ENCODE measurements around the gene ADAMTS6.

The ADAMTS6 gene

GRCh38 chr5:65288657-65289056 is 193.1 kb downstream of the ADAMTS6 start:
- in situ Hi-C loops (cut with HindIII; ENCODE audit: low pct_unique_long_range_greater_than_20kb, low sequenced_read_pairs), result no loop called here
- no peak for TF ChIP-seq JUND (IDR thresholded peaks at IDR 0.05; ENCODE audit: low read depth)
- no peak for DNase-seq (ENCODE audit: low read depth in 1 of 2, low spot score in 1 of 2)

DNA sequence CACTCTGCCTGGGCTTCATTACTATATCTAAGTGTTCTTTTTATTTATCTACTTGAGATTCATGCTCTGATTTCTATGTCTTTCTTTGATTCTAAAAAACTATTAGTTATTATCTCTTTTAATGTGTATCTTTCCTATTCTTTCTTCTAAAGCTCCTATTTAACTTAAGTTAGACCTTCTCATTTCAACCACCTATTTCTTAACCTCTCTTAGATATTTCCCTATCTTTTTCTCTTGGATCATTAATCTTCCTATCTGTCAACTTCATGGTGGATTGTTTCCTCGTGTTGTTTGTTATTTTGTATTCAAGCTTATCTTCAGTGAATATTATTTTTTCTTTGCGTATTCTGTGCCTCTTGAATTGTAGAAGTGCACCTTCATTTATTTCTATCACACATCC is 202.1 kb downstream of the ADAMTS6 start:
- no peak for DNase-seq (ENCODE audit: low read depth in 1 of 2, low spot score in 1 of 2)
- no peak for TF ChIP-seq JUND (IDR thresholded peaks at IDR 0.05; ENCODE audit: low read depth)
- in situ Hi-C loops (cut with HindIII; ENCODE audit: low pct_unique_long_range_greater_than_20kb, low sequenced_read_pairs), result no loop called here

- TF ChIP-seq JUND (IDR thresholded peaks at IDR 0.05; ENCODE audit: low read depth), result no peak
- no peak for DNase-seq (ENCODE audit: low read depth in 1 of 2, low spot score in 1 of 2)
- in situ Hi-C loops (cut with HindIII; ENCODE audit: low pct_unique_long_range_greater_than_20kb, low sequenced_read_pairs), result no loop called here
Measured at GRCh38 chr5:65276178-65276890, 205.4 kb downstream of the ADAMTS6 start.

GRCh38 chr5:65271906-65272305 is 209.8 kb downstream of the ADAMTS6 start:
- DNase-seq (ENCODE audit: low read depth in 1 of 2, low spot score in 1 of 2), result no peak
- in situ Hi-C loops (cut with HindIII; ENCODE audit: low pct_unique_long_range_greater_than_20kb, low sequenced_read_pairs), result no loop called here
- no peak for TF ChIP-seq JUND (IDR thresholded peaks at IDR 0.05; ENCODE audit: low read depth)

GRCh38 chr5:65268525-65268924 is 213.2 kb downstream of the ADAMTS6 start:
- TF ChIP-seq JUND (IDR thresholded peaks at IDR 0.05; ENCODE audit: low read depth), result no peak
- DNase-seq (ENCODE audit: low read depth in 1 of 2, low spot score in 1 of 2), result no peak
- in situ Hi-C loops (cut with HindIII; ENCODE audit: low pct_unique_long_range_greater_than_20kb, low sequenced_read_pairs), result no loop called here

DNA sequence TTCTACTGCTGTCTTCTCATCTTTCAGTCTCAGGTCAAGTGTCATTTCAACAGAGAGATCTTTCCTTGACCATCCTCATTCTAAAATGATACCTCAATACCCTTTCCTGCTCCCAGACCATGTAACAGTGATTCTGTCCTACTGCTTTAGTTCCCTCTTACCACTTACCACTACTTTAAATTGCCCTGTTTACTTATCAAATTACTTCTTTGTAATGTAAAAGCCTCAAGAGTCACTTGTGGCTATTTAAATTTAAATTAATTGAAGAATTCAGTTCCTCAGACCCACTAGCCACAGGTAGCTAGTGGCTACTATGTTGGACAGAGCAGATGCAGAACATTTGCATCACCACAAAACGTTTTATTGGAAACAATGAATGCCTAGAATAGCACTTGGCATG is 217.3 kb downstream of the ADAMTS6 start:
- no peak for TF ChIP-seq JUND (IDR thresholded peaks at IDR 0.05; ENCODE audit: low read depth)
- in situ Hi-C loops (cut with HindIII; ENCODE audit: low pct_unique_long_range_greater_than_20kb, low sequenced_read_pairs), result no loop called here
- DNase-seq (ENCODE audit: low read depth in 1 of 2, low spot score in 1 of 2), result no peak

DNA sequence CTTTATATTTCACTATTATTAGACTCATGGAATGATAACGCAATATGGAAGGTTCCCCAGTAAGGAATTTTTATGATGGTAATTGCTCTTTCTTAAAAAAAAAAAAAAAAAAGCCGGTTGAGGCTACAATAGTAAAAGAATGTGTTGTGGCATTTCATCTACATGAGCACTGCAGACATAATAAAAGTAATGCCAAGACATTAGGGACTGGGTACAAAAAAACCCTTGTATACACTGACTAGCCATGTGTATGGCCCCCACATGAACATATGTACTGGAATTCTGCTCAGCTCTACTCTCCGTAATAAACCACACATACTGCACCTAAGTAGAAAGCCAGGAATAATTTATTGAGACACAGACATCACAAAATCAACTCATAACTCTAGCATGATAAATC is 218.4 kb downstream of the ADAMTS6 start:
- DNase-seq (ENCODE audit: low read depth in 1 of 2, low spot score in 1 of 2), result no peak
- in situ Hi-C loops (cut with HindIII; ENCODE audit: low pct_unique_long_range_greater_than_20kb, low sequenced_read_pairs), result no loop called here
- no peak for TF ChIP-seq JUND (IDR thresholded peaks at IDR 0.05; ENCODE audit: low read depth)

DNA sequence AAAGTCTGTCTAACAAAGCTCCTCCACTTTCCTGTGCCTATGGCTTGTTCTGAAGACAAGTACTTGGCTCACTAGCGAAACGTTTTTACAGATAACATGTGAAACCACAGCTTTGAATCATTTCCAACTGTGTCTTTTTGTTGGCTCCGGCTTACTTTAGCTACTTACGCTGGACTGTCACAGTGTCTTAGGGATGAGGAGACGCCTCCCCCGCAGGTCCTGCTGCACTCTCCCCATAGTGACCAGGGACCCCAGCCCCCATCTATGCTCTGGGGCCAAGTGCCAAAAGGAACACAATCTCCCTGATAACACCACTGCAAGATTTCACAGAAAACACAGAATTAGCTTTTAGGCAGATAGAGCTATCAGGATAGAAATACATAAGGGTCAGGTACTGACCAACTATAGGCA is 219.1 kb downstream of the ADAMTS6 start:
- in situ Hi-C loops (cut with HindIII; ENCODE audit: low pct_unique_long_range_greater_than_20kb, low sequenced_read_pairs), result no loop called here
- TF ChIP-seq JUND (IDR thresholded peaks at IDR 0.05; ENCODE audit: low read depth), result no peak
- no peak for DNase-seq (ENCODE audit: low read depth in 1 of 2, low spot score in 1 of 2)

DNA sequence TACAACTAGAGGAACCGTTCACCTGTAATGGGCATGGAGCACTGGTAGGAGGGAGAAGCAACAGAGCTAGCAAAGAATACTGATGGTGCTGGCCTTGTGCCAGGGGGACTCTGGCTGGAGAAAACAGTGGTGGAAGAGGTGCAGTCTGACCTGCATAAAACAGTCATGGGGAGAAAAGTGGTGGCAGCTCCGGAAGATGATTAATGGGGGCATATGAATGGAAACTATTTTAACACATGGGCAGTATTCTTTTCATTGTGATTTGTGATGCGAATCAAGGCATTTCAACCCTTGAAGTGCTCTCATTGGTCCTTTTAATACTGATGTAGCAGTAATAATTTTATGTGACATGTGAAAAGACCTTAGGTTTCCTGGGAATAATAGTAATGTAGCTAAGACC is 219.6 kb downstream of the ADAMTS6 start:
- peak in 1 of 2 experiments; percentile 19 for DNase-seq (ENCODE audit: low read depth in 1 of 2, low spot score in 1 of 2)
- in situ Hi-C loops (cut with HindIII; ENCODE audit: low pct_unique_long_range_greater_than_20kb, low sequenced_read_pairs), result no loop called here

DNA sequence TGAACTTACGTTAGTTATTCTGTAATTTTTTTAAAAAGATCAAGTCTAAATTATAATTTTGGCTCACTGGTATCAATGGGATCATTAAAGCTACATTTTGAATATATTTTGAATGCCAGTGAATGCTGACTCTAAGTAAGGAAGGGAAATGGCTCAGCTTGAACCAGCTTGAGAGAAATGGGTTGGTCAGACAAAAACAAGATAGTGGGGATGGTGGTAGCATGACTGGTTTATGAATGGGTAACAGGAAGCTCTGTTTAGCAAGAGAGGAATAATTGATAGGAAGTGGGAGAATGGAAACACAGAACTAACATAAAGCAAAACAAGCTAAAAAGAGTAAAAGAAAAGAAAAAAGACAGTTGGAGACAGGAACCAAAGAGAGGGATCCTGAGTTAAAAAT is 220.2 kb downstream of the ADAMTS6 start:
- in situ Hi-C loops (cut with HindIII; ENCODE audit: low pct_unique_long_range_greater_than_20kb, low sequenced_read_pairs), result no loop called here
- no peak for DNase-seq (ENCODE audit: low read depth in 1 of 2, low spot score in 1 of 2)
- no peak for TF ChIP-seq JUND (IDR thresholded peaks at IDR 0.05; ENCODE audit: low read depth)

More for the DNA sequence above, 219.6 kb downstream of the ADAMTS6 start:
- TF ChIP-seq JUND (IDR thresholded peaks at IDR 0.05; ENCODE audit: low read depth), result no peak

DNA sequence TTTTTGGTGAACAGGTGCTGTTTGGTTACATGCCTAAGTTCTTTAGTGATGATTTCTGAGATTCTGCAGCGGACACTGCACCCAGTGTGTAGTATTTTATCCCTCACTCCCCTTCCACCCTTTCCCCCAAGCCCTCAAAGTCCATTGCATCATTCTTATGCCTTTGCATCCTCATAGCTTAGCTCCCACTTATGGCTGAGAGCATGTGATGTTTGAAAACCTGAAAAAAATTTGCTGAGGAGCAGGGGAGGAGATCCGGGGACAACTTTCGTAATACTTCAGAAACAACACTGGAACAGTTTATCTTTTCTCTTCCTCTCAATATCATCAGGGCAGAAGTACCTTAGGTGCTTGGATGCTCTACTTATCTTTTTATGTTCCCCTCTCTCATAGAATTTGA is 226.4 kb downstream of the ADAMTS6 start:
- TF ChIP-seq JUND (IDR thresholded peaks at IDR 0.05; ENCODE audit: low read depth), result no peak
- in situ Hi-C loops (cut with HindIII; ENCODE audit: low pct_unique_long_range_greater_than_20kb, low sequenced_read_pairs), result no loop called here
- no peak for DNase-seq (ENCODE audit: low read depth in 1 of 2, low spot score in 1 of 2)

- DNase-seq (ENCODE audit: low read depth in 1 of 2, low spot score in 1 of 2), result no peak
- in situ Hi-C loops (cut with HindIII; ENCODE audit: low pct_unique_long_range_greater_than_20kb, low sequenced_read_pairs), result no loop called here
- TF ChIP-seq JUND (IDR thresholded peaks at IDR 0.05; ENCODE audit: low read depth), result no peak
Measured at GRCh38 chr5:65252977-65253376, 228.7 kb downstream of the ADAMTS6 start.

- no peak for TF ChIP-seq JUND (IDR thresholded peaks at IDR 0.05; ENCODE audit: low read depth)
- DNase-seq (ENCODE audit: low read depth in 1 of 2, low spot score in 1 of 2), result no peak
- in situ Hi-C loops (cut with HindIII; ENCODE audit: low pct_unique_long_range_greater_than_20kb, low sequenced_read_pairs), result no loop called here
Measured at GRCh38 chr5:65248896-65249295, 232.8 kb downstream of the ADAMTS6 start.

GRCh38 chr5:65247594-65247993 is 234.1 kb downstream of the ADAMTS6 start:
- DNase-seq (ENCODE audit: low read depth in 1 of 2, low spot score in 1 of 2), result no peak
- in situ Hi-C loops (cut with HindIII; ENCODE audit: low pct_unique_long_range_greater_than_20kb, low sequenced_read_pairs), result no loop called here
- no peak for TF ChIP-seq JUND (IDR thresholded peaks at IDR 0.05; ENCODE audit: low read depth)

All from T47D (cell line).